Retina (tissue), 1 donor: Measurements from ENCODE around the gene CCDC171.

Experiments
- DNase-seq: peaks from one replicate; pipeline ENCODE4 v3.0.0-alpha.2; 2016

The CCDC171 gene

DNA sequence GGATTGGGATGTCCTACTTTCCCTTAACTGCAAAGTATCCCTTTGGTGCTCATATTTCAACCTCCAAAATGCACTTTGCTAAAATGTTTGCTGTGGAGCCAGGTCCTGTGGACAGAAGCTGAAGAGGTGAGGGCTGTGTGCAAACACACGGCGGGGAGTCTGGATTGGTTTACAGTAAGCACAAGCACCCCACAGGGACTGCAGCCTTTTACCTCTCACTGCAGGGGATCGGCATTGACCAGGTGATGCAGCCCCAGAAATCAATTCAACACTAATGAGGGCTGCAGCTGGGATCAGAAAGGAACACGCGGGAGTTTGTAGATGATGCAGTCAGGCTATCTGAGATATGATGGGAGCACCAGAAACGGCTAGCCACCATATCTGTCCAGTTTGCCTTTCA lies 450.9 kb downstream of the CCDC171 start:
- DNase-seq, result no peak

DNA sequence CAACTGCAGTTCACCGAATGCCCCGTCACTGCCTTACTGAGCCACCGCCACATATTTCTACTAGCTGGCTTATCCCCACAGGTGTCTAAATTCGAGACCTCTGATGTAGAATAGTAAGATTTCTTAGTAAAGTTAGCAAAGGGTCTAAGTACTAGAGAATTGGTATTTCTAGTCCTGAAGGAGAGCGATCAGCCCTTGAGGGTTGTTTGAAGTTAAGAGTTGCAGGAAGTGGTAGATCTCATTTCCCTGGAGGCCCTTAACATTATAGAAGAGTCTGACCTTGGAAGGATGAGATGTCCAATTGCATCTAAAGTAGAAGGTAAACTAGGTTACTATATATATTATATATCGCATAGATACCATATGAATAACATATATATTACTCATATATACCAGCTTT lies 451.8 kb downstream of the CCDC171 start:
- DNase-seq, result no peak

DNA sequence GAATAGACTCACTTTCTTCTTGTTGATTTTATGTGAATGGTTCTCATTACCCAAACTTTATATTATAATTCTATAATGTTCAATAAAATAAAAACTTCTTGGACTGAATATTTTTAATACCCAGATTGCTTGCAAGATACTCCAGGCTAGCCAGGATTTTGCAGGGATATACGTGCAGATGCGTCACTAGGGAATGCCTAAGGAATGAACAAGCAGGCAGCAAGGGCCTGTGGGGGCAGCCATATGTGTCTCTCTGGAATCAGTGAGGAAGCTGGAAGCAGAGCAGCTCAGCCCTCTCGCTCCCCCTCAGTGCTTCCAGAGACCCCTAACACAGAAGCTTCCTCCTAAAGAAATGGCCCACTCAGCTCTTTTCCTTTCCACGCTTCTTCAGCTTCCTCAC lies 457.4 kb downstream of the CCDC171 start:
- DNase-seq, result no peak

DNA sequence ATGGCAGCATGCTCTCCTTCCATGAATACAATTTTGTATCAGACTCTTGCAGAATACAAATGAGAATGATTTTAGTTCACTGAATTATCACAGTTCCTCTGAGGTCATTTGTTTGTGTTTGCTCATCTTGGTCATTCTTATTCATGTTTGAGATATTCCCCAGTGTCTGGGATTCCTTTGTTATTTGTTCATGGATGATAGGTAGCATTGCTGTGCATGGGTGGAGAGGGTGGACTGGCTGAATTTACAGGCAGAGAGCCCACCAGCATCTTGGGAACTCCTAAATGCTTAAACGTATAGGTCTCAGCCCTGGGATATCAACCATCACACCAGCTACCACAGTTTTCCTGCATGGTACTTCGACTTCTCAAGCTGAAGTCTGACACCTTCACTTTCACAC lies 459.8 kb downstream of the CCDC171 start:
- no peak for DNase-seq

DNA sequence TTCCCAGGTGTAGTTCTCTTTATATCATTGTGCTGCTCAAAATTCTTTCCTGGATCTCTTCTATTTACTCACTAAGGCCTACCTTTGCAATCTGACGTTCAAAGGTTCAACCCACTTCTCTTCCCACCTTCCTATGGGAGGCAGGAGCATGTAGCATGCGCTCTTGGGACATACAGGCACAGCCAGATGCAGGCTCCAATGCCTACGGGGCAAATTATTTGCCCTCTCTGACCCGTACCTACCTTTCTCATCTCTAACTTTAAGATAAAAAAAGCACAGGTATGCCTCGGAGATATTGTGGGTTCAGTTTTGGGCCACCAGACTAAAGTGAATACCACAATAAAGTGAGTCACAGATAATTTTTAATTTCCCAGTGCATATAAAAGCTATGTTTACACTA lies 460.5 kb downstream of the CCDC171 start:
- no peak for DNase-seq

DNA sequence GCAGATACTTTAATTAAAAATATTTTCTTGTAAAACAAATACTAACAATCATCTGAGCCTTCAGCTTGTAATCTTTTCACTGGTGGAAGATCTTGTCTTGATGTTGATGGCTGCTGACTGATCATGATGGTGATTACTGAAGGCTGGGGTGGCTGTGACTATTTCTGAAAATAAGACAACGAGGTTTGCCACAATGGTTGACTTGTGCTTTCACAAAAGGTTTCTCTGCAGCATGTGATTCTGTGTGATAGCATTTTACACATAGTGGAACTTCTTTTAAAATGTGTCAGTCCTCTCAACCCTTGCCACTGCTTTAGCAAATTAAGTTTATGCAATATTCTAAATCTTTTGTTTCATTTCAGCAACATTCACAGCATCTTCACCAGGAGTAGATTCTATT lies 461.0 kb downstream of the CCDC171 start:
- DNase-seq, result no peak

DNA sequence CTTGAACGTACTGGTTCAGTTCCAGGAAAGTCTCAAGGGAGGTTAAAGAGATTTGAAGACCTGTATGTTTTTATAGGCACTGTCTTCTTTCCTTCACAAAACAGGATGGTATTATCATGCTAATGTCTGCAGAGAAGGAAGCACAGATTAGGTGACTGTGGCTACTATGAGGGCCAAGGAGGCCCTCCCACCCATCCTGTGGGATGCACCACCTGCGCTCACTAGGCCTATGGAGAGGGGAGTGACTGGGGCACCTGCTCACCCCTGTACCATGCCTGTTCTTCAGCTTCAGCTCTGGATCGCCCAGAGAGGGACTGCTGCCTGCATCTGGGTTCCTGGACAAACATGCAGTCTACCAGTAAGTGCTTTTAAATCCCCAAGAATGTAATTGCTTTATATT lies 469.4 kb downstream of the CCDC171 start:
- no peak for DNase-seq

DNA sequence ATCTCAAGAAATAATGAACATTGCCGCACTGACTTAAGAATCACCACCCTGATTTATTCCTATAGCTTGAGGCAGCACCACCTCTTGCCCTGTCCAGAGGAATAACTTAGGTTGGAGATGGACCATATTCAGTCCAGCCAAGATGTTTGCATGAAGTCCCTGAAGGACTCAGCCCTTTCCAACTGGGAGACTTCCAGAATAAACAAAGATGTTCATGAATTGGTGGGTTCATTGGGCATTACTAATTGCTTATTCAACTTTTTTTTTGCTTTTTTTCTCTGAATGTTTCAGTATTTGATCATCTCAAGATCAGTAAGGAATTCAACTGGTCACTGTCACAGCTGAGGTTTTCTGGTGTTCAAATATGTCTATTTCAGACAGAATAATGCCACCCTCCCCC lies 470.6 kb downstream of the CCDC171 start:
- DNase-seq, result no peak
